Suprapubic skin (tissue), 4 donors: Measurements from ENCODE around the gene UGGT1. TPM values are rescaled to one million over a fixed set of nuclear protein-coding genes. Genes with fewer than 3 reads are reported as not detected.
"Not testable (repeated sequence)": the region's sequence is repeated elsewhere in the genome, so short reads cannot be mapped to it uniquely, and the experiment has no call there.

ENCODE experiments used
- DNase-seq, 2 donors: peaks; one replicate each; pipeline ENCODE4 v3.0.0-alpha.2; 2019; ENCODE audit warnings: low spot score in 2 of 2
- H3K27ac ChIP-seq: fragments of 200-600 bp; sonication (generic); one replicate; pipeline ENCODE4 v1.5.1; 2019
- H3K27me3 ChIP-seq: fragments of 200-600 bp; sonication (generic); one replicate; pipeline ENCODE4 v1.5.1; 2019
- H3K36me3 ChIP-seq: fragments of 200-600 bp; sonication (generic); one replicate; pipeline ENCODE4 v1.5.1; 2019
- H3K4me1 ChIP-seq: fragments of 200-600 bp; sonication (generic); one replicate; pipeline ENCODE4 v1.5.1; 2019
- H3K4me3 ChIP-seq: fragments of 200-600 bp; sonication (generic); one replicate; pipeline ENCODE4 v1.5.1; 2019; ENCODE audit warnings: mild to moderate bottlenecking
- H3K9me3 ChIP-seq: fragments of 200-600 bp; sonication (generic); one replicate; pipeline ENCODE4 v1.5.1; 2019
- EP300 ChIP-seq: sonication (generic); formaldehyde crosslinking; IDR thresholded peaks from one replicate; pipeline ENCODE4 v1.6.1; 2017; ENCODE audit warnings: antibody characterized with exemption
- POLR2A ChIP-seq, 2 donors: fragments of 450-650 bp; IDR thresholded peaks; one replicate each; pipeline ENCODE4 v1.6.1; 2017; ENCODE audit warnings: antibody characterized with exemption in 2 of 2, mild to moderate bottlenecking in 2 of 2, moderate library complexity in 2 of 2
- POLR2AphosphoS5 ChIP-seq, 3 donors: sonication (generic); formaldehyde crosslinking; IDR thresholded peaks; one replicate each; pipeline ENCODE4 v1.6.1; 2017; ENCODE audit warnings: antibody characterized with exemption in 3 of 3
- WGBS: methylation state at CpG from one replicate; pipeline ENCODE4 v1.1.5; 2018; 5-methylcytosine and 5-hydroxymethylcytosine counted together
- total RNA-seq, 4 donors: library from RNA; depleted of rRNA; stranded (reverse); fragments of >200 nt; gene quantifications; one replicate each; pipeline ENCODE4 v1.1.0, GENCODE V29; 2016
- TF ChIP-seq, protein P1 (sequence below), 2 donors: fragments of 200-600 bp in 1 of 2; fragments of 450-650 bp in 1 of 2; sonication (generic) in 1 of 2; IDR thresholded peaks; one replicate each; pipeline ENCODE4 v1.5.1; 2016 to 2019; ENCODE audit warnings: antibody characterized with exemption in 2 of 2, mild to moderate bottlenecking in 1 of 2, moderate library complexity in 1 of 2

The UGGT1 gene
- total RNA-seq, 4 donors from 2014 or later = 31.3 to 34.6 (median 32.8) TPM

DNA sequence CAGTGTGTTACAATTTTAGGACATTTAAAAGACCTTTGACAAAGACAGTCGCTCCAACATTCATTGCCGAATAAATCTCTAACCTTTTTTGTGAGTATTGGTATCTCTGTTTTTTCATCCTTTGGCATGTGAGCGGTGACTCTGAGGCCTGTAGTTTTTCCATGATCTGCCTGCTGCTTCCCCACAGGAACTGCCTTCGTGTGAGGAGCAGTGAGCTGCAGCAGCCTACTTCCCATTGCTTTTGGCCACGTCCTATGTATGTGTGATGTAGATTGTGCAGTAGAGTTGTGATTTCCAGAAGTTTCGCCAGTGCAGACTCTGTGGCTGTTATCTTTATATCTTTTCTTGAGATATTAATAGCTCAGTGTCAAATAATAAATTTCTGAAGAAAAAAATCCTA lies 79.8 kb downstream of the UGGT1 start:
- Histone ChIP-seq H3K9me3 (no peaks in the 10 kb centered on the region), H3K36me3 (peaks cover 81% of the 10 kb centered on the region), H3K4me3 (no peak overlapping the region), H3K4me1 (no peaks in the 10 kb centered on the region), H3K27ac (no peak overlapping the region), H3K27me3 (no peaks in the 10 kb centered on the region)
- no peak for DNase-seq
- TF ChIP-seq, protein P1, sequence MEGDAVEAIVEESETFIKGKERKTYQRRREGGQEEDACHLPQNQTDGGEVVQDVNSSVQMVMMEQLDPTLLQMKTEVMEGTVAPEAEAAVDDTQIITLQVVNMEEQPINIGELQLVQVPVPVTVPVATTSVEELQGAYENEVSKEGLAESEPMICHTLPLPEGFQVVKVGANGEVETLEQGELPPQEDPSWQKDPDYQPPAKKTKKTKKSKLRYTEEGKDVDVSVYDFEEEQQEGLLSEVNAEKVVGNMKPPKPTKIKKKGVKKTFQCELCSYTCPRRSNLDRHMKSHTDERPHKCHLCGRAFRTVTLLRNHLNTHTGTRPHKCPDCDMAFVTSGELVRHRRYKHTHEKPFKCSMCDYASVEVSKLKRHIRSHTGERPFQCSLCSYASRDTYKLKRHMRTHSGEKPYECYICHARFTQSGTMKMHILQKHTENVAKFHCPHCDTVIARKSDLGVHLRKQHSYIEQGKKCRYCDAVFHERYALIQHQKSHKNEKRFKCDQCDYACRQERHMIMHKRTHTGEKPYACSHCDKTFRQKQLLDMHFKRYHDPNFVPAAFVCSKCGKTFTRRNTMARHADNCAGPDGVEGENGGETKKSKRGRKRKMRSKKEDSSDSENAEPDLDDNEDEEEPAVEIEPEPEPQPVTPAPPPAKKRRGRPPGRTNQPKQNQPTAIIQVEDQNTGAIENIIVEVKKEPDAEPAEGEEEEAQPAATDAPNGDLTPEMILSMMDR (IDR thresholded peaks at IDR 0.05) = no peak
- TF ChIP-seq EP300 (no peak), POLR2A (IDR thresholded peaks at IDR 0.05) (no peak), POLR2AphosphoS5 (IDR thresholded peaks at IDR 0.05) (no peak)
- WGBS = 89% methylated on average over 6 of the region's 6 CpGs

DNA sequence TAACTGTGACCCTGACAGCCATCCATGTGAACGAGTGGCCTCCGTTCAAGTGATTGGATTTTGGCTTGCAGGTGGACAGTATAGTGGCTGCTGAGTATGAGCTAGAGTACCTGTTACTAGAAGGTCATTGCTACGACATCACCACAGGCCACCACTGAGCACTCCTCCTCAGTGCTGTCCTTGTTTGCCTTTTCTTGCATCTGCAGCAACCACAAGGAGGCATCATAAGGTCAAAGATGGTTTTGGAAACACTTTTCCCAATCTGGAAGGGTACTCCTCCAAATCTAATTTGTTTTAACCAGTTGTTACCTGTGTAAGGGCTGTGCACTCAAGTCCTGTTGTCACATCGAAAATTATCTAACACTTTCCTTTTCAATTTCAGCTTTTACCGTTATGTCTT lies 81.2 kb downstream of the UGGT1 start:
- Histone ChIP-seq H3K27me3 (no peaks in the 10 kb centered on the region), H3K27ac (no peak overlapping the region), H3K9me3 (no peaks in the 10 kb centered on the region), H3K36me3 (peaks cover 80% of the 10 kb centered on the region), H3K4me3 (no peak overlapping the region), H3K4me1 (no peaks in the 10 kb centered on the region)
- no peak for TF ChIP-seq POLR2AphosphoS5 (IDR thresholded peaks at IDR 0.05)
- TF ChIP-seq EP300 = no peak
- TF ChIP-seq, protein P1 (IDR thresholded peaks at IDR 0.05) = no peak
- no peak for TF ChIP-seq POLR2A (IDR thresholded peaks at IDR 0.05)
- WGBS = 82% methylated on average over 5 of the region's 5 CpGs
- DNase-seq = no peak

DNA sequence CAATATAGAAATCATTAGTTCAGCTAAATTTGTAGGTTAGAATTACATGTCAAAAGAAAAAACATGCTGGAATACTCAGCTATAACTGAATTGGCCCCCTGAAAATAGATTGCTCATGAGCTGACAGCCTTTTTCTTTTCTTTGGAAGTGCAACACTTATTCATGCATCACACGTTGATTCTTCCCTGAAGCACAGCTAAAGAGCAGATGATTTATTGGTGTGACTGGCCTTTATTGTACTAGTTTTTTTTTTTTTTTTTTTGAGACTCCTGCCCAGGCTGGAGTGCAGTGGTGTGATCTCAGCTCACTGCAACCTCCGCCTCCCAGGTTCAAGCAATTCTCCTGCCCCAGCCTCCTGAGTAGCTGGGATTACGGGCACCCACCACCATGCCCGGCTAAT lies 83.1 kb downstream of the UGGT1 start:
- 87% methylated on average over 4 of the region's 4 CpGs for WGBS
- H3K9me3 ChIP-seq, H3K27me3 ChIP-seq, H3K27ac ChIP-seq, DNase-seq, H3K4me3 ChIP-seq, H3K4me1 ChIP-seq: not testable (repeated sequence)
- peaks cover 90% of the 10 kb centered on the region for H3K36me3 ChIP-seq

DNA sequence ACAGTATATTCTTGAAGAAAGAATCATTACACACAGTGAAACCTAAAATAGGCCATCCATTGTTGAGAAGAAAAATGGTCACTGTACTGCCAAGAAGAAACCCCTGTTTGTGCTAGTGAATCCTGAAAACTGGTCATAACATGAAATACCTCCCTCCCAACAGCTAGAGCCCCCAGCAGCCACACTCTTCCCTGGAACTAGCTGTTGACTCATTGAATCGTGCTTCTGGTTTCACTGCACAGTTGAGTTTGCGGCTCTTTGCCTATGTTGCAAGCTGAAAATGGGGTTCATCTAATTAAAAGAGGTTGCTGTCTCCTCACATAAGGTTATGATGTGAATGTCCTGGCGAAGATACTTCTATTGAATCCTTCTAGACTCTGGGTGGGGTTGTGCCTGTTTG lies 86.3 kb downstream of the UGGT1 start:
- Histone ChIP-seq H3K36me3 (peaks cover 94% of the 10 kb centered on the region), H3K9me3 (no peaks in the 10 kb centered on the region), H3K27ac (no peak overlapping the region), H3K4me1 (no peaks in the 10 kb centered on the region), H3K4me3 (no peak overlapping the region), H3K27me3 (no peaks in the 10 kb centered on the region)
- TF ChIP-seq, protein P1 (IDR thresholded peaks at IDR 0.05) = no peak
- TF ChIP-seq EP300 (no peak), POLR2AphosphoS5 (IDR thresholded peaks at IDR 0.05) (no peak), POLR2A (IDR thresholded peaks at IDR 0.05) (no peak)
- no peak for DNase-seq
- 95% methylated on average over 3 of the region's 3 CpGs for WGBS

DNA sequence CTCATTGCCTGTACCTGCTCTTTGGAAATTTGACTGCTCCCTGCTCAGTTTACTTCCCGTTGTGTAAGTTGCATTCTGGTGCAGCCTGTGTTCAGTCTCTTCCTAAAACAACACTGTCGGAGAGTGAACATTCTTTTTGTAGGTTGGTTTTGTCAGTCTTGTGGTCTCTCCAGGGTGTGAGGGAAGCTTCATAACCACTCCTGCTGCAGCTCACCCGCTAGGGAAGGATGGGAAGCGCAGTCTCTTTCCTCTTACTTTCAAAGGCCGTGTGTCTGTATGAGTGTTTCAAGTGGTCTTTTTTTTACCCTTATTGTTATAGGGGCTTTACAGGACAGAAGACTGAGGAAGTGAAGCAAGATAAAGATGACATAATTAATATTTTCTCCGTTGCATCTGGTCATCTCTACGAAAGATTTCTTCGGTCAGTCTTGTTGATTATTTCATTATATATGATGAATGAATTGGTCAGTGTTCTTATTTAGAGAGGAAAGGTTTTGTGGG lies 87.2 kb downstream of the UGGT1 start:
- no peak overlapping the region for H3K27ac ChIP-seq
- 90% methylated on average over 8 of the region's 8 CpGs for WGBS
- H3K27me3 ChIP-seq = no peaks in the 10 kb centered on the region
- H3K4me1 ChIP-seq = no peaks in the 10 kb centered on the region
- peaks cover 92% of the 10 kb centered on the region for H3K36me3 ChIP-seq
- H3K9me3 ChIP-seq = no peaks in the 10 kb centered on the region
- no peak overlapping the region for H3K4me3 ChIP-seq
- no peak for DNase-seq
- TF ChIP-seq POLR2AphosphoS5 (IDR thresholded peaks at IDR 0.05) = no peak
- TF ChIP-seq, protein P1 (IDR thresholded peaks at IDR 0.05) = no peak
- no peak for TF ChIP-seq POLR2A (IDR thresholded peaks at IDR 0.05)
- no peak for TF ChIP-seq EP300
